ENCODE results near the gene HOXC6. TPM values are rescaled to one million over a fixed set of nuclear protein-coding genes. Genes with fewer than 3 reads are reported as not detected.
"Not testable (repeated sequence)": the region's sequence is repeated elsewhere in the genome, so short reads cannot be mapped to it uniquely, and the experiment has no call there.

HOXC6 gene
- total RNA-seq, 1 experiment from 2014 or later: 6.2 TPM

- Histone ChIP-seq H3K27ac (no peak overlapping the region), H3K27me3 (replicated peaks) (no peaks in the 10 kb centered on the region), H3K4me3 (no peak overlapping the region), H3K9me3 (replicated peaks) (no peaks in the 10 kb centered on the region), H3K4me1 (replicated peaks) (no peaks in the 10 kb centered on the region), H3K36me3 (peaks cover 14% of the 10 kb centered on the region)
- no peak for DNase-seq (ENCODE audit: low read depth in 1 of 2, low spot score in 2 of 2)
Observed at GRCh38 chr12:54038871-54039414, 10.7 kb downstream of the HOXC6 start.

DNA sequence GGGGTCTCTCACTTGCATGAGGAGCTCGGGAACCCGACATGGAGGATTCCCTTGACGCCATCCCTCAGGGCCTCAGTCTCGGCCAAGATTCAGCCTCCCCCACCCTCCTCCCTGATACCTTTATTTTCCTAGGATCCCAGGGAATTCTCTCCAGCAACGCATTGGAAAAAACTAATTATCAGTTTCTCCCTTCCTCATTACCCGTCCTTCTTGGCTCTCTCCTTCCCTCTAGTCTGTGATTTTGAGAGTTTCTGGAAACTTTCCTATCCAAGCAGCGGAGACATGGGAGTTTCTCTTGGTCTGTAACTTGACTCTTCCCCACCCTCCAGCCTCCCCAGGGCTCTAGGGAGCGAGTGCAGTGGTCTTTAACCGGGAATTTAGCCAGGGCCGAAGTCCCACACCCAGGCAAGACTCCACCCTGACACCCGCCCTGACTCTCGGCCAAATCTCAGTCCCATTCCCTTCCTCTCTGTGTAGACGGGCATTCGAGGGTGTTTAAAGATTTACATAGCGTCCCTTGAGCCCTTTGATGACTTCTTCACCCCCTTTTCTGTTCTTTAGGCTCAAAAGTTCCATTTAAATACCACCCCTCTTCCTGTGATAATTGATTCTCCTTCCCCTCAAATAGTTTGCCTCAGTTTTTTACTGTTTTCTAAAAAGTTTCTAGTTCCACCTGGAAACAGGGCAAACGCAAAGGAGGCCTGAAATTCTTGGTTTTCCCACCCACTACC lies 11.3 kb downstream of the HOXC6 start:
- Histone ChIP-seq H3K4me1 (replicated peaks) (no peaks in the 10 kb centered on the region), H3K9me3 (replicated peaks) (no peaks in the 10 kb centered on the region), H3K36me3 (peaks cover 10% of the 10 kb centered on the region), H3K27me3 (replicated peaks) (no peaks in the 10 kb centered on the region), H3K27ac (no peak overlapping the region), H3K4me3 (no peak overlapping the region)
- no peak for DNase-seq (ENCODE audit: low read depth in 1 of 2, low spot score in 2 of 2)

GRCh38 chr12:54040148-54040494 lies 11.9 kb downstream of the HOXC6 start:
- Histone ChIP-seq H3K4me1 (replicated peaks) (no peaks in the 10 kb centered on the region), H3K27ac (no peak overlapping the region), H3K9me3 (replicated peaks) (no peaks in the 10 kb centered on the region), H3K4me3 (no peak overlapping the region), H3K27me3 (replicated peaks) (no peaks in the 10 kb centered on the region), H3K36me3 (peaks cover 7% of the 10 kb centered on the region; the same call in 1 of the 2 replicates)
- DNase-seq (ENCODE audit: low read depth in 1 of 2, low spot score in 2 of 2): no peak

DNA sequence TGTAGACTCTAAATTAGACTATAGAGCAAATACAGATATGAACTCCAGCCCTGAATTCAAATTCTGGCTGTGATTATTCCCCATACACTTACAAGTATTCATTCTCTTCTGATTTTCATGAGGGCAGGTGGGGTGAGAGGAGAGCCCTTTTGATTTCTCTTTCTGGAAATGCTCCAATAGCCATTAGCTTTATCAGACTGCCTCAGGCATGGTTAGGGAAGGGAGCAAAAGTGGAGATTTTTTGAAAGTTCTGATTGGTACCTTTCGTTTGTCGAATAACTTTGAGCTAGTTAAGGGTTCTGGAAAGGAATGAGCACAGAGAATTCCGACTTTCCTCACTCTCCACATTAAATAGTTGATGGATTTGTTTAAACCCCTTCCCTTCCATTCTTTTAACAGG lies 12.4 kb downstream of the HOXC6 start:
- H3K36me3 ChIP-seq: peaks cover 7% of the 10 kb centered on the region; the same call in 1 of the 2 replicates
- no peak overlapping the region for H3K4me3 ChIP-seq
- no peaks in the 10 kb centered on the region for H3K4me1 ChIP-seq (replicated peaks)
- H3K9me3 ChIP-seq (replicated peaks): no peaks in the 10 kb centered on the region
- no peak overlapping the region for H3K27ac ChIP-seq
- no peaks in the 10 kb centered on the region for H3K27me3 ChIP-seq (replicated peaks)
- DNase-seq (ENCODE audit: low read depth in 1 of 2, low spot score in 2 of 2): no peak

DNA sequence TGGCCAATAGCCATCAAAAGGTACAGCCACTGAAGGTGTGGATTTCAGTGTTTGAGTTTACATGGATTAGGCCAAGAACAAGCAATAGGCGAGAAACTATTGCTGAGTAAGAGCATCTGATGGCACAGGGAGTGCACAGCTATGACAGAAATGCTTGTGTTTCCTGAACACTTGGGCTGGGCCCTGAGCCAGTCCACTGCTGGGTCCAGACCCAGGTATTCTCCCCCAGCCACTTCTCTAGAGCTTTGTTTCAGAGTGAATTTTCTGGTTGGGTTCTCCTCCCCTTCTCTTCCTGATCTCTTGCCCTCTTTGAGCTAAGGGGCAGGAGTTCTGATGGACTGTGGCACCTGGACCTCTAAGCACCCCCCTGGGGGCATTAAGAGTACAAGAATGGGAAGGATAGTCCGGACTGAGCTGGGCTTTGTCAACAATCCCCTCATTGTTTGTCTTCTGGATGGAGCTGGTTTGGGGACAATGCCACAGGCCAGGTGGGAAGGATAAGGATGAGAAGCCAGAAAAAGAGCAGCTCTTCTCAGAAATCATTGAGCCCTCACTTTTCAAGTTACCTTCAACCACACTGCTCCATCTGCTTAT lies 13.0 kb downstream of the HOXC6 start:
- Histone ChIP-seq H3K9me3 (replicated peaks) (no peaks in the 10 kb centered on the region), H3K4me3 (no peak overlapping the region), H3K36me3 (peaks cover 7% of the 10 kb centered on the region; the same call in 1 of the 2 replicates), H3K4me1 (replicated peaks) (no peaks in the 10 kb centered on the region), H3K27ac (no peak overlapping the region), H3K27me3 (replicated peaks) (no peaks in the 10 kb centered on the region)
- DNase-seq (ENCODE audit: low read depth in 1 of 2, low spot score in 2 of 2): no peak

DNA sequence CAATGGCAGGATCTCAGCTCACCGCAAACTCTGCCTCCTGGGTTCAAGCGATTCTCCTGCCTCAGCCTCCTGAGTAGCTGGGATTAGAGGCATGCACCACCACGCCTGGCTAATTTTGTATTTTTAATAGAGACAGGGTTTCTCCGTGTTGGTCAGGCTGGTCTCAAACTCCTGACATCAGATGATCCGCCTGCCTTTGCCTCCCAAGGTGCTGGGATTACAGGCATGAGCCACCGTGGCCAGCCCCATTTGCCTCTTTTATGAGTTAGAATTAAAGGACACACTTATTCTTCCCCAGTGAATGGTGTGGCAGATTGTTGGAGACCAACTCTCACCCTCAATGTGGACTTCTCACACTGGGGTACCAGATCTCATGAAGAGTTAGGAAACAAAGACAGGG lies 13.8 kb downstream of the HOXC6 start:
- H3K27ac ChIP-seq; H3K27me3 ChIP-seq (replicated peaks); DNase-seq (ENCODE audit: low read depth in 1 of 2, low spot score in 2 of 2); H3K4me1 ChIP-seq (replicated peaks); H3K9me3 ChIP-seq (replicated peaks); H3K4me3 ChIP-seq; H3K36me3 ChIP-seq: not testable (repeated sequence)

- Histone ChIP-seq H3K27me3 (replicated peaks) (no peaks in the 10 kb centered on the region), H3K27ac (no peak overlapping the region), H3K36me3 (0 out of 2 replicates have a peak, but pooled peaks cover 4% of the 10 kb centered on the region), H3K4me3 (no peak overlapping the region), H3K9me3 (replicated peaks) (no peaks in the 10 kb centered on the region), H3K4me1 (replicated peaks) (no peaks in the 10 kb centered on the region)
- DNase-seq (ENCODE audit: low read depth in 1 of 2, low spot score in 2 of 2): no peak
Observed at GRCh38 chr12:54042970-54043853, 15.0 kb downstream of the HOXC6 start.

GRCh38 chr12:54044425-54045103 lies 16.3 kb downstream of the HOXC6 start:
- Histone ChIP-seq H3K4me1 (replicated peaks) (peaks cover under 1% of the 10 kb centered on the region), H3K27me3 (replicated peaks) (no peaks in the 10 kb centered on the region), H3K27ac (no peak overlapping the region), H3K36me3 (0 out of 2 replicates have a peak, but pooled peaks cover 4% of the 10 kb centered on the region), H3K4me3 (no peak overlapping the region), H3K9me3 (replicated peaks) (no peaks in the 10 kb centered on the region)
- no peak for DNase-seq (ENCODE audit: low read depth in 1 of 2, low spot score in 2 of 2)

DNA sequence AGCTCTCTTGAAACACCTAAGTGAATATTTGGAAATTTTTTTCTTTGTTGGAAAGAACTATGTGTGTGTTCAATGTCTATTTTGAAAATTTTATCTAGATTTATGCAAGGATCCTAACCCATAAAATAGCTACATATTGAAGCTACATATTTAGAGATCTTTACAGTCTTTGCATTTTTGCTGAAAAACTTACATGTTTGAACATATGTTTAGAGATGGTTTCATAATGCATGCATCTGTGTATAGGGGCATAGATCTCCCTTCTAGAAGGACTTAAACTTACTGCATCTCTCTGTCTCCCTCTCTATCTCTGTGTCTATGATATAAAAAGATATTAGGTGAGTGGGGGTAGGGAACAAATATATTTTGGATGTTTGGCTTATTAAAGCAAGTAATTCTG lies 17.2 kb downstream of the HOXC6 start:
- H3K27me3 ChIP-seq (replicated peaks): no peaks in the 10 kb centered on the region
- H3K27ac ChIP-seq: no peak overlapping the region
- no peak overlapping the region for H3K4me3 ChIP-seq
- H3K9me3 ChIP-seq (replicated peaks): no peaks in the 10 kb centered on the region
- 0 out of 2 replicates have a peak, but pooled peaks cover 4% of the 10 kb centered on the region for H3K36me3 ChIP-seq
- H3K4me1 ChIP-seq (replicated peaks): peaks cover 9% of the 10 kb centered on the region
- DNase-seq (ENCODE audit: low read depth in 1 of 2, low spot score in 2 of 2): no peak

GRCh38 chr12:54045868-54046521 lies 17.8 kb downstream of the HOXC6 start:
- H3K4me1 ChIP-seq (replicated peaks): peaks cover 11% of the 10 kb centered on the region
- no peaks in the 10 kb centered on the region for H3K9me3 ChIP-seq (replicated peaks)
- DNase-seq (ENCODE audit: low read depth in 1 of 2, low spot score in 2 of 2): no peak
- no peaks in the 10 kb centered on the region for H3K27me3 ChIP-seq (replicated peaks)
- H3K4me3 ChIP-seq: no peak overlapping the region
- no peak overlapping the region for H3K27ac ChIP-seq
- 0 out of 2 replicates have a peak, but pooled peaks cover 4% of the 10 kb centered on the region for H3K36me3 ChIP-seq

DNA sequence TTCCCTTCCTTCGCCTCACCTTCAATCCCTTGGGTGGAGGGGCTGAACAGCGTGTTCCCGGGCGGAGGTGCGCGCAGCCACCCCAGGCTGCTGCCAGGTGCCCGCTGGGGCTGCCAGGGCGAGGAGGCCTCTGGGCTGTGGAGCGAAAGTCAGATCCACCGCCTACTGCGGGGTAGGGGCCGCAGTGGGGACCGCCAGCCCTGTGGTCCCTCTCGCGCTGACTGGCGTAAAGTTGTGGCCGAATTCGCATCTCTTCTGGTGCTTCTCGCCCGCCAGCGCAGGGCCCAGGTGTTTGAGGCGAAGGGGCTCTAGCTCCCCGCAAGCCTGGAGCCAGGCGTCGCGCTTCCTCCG lies 18.5 kb downstream of the HOXC6 start:
- Histone ChIP-seq H3K4me1 (replicated peaks) (peaks cover 11% of the 10 kb centered on the region), H3K27me3 (replicated peaks) (no peaks in the 10 kb centered on the region), H3K27ac (no peak overlapping the region), H3K36me3 (0 out of 2 replicates have a peak, but pooled peaks cover 4% of the 10 kb centered on the region), H3K4me3 (no peak overlapping the region), H3K9me3 (replicated peaks) (no peaks in the 10 kb centered on the region)
- DNase-seq (ENCODE audit: low read depth in 1 of 2, low spot score in 2 of 2): no peak

GRCh38 chr12:54047160-54047963 lies 19.1 kb downstream of the HOXC6 start:
- Histone ChIP-seq H3K36me3 (0 out of 2 replicates have a peak, but pooled peaks cover 4% of the 10 kb centered on the region), H3K4me1 (replicated peaks) (peaks cover 11% of the 10 kb centered on the region), H3K27ac (no peak overlapping the region), H3K4me3 (no peak overlapping the region), H3K27me3 (replicated peaks) (no peaks in the 10 kb centered on the region), H3K9me3 (replicated peaks) (no peaks in the 10 kb centered on the region)
- no peak for DNase-seq (ENCODE audit: low read depth in 1 of 2, low spot score in 2 of 2)

All from SJSA1 (cell line).